ENCODE data around the gene GEMIN4.

GRCh38 chr17:731644-732066 lies 20.4 kb downstream of the GEMIN4 start:
- TF ChIP-seq POLR2AphosphoS5 (IDR thresholded peaks at IDR 0.05) (no peak), CTCF (IDR thresholded peaks at IDR 0.05) (no peak), POLR2A (IDR thresholded peaks at IDR 0.05) (no peak)
